Transverse colon (tissue), 4 donors: ENCODE data around the gene NEU1. TPM values are rescaled to one million over a fixed set of nuclear protein-coding genes. Genes with fewer than 3 reads are reported as not detected.

Experiments used
- DNase-seq: peaks from one replicate; pipeline ENCODE4 v3.0.0-alpha.2; 2019
- H3K27ac ChIP-seq, 4 donors: fragments of 200-600 bp; sonication (generic); 2 replicates each; pipeline ENCODE4 v1.5.1; 2016 to 2018; ENCODE audit warnings: inconsistent platforms in 4 of 4
- H3K27me3 ChIP-seq: fragments of 200-600 bp; sonication (generic); 2 replicates; pipeline ENCODE4 v1.5.1; 2017; ENCODE audit warnings: inconsistent platforms
- H3K36me3 ChIP-seq, 4 donors: fragments of 200-600 bp; sonication (generic); 2 replicates each; pipeline ENCODE4 v1.5.1; 2017 to 2019; ENCODE audit warnings: inconsistent platforms in 4 of 4
- H3K4me1 ChIP-seq, 4 donors: fragments of 200-600 bp; sonication (generic); 2 replicates each; pipeline ENCODE4 v1.5.1; 2017 to 2020; ENCODE audit warnings: inconsistent platforms in 4 of 4
- H3K4me3 ChIP-seq, 4 donors: fragments of 200-600 bp; sonication (generic); 1 replicate in 1 of 4; 2 replicates in 3 of 4; pipeline versions ENCODE4 v1.5.1 to v1.6.1; 2017 to 2019; ENCODE audit warnings: inconsistent platforms in 4 of 4
- H3K9me3 ChIP-seq, 2 donors: fragments of 200-600 bp; sonication (generic); 2 replicates each; pipeline ENCODE4 v1.5.1; 2017 to 2019; ENCODE audit warnings: inconsistent platforms in 2 of 2
- CTCF ChIP-seq, 5 experiments: fragments of 200-600 bp in 3 of 5; fragments of 450-650 bp in 2 of 5; sonication (generic) in 3 of 5; IDR thresholded peaks; 1 replicate in 2 of 5; 2 replicates in 3 of 5; pipeline ENCODE4 v1.5.1; 2016 to 2017; ENCODE audit warnings: antibody characterized with exemption in 5 of 5, inconsistent platforms in 3 of 5, mild to moderate bottlenecking in 2 of 5, moderate library complexity in 1 of 5
- EP300 ChIP-seq: sonication (generic); formaldehyde crosslinking; IDR thresholded peaks from one replicate; pipeline ENCODE4 v1.6.1; 2017; ENCODE audit warnings: antibody characterized with exemption, low read depth
- POLR2A ChIP-seq: fragments of 450-650 bp; IDR thresholded peaks from one replicate; pipeline ENCODE4 v1.6.1; 2016; ENCODE audit warnings: antibody characterized with exemption, mild to moderate bottlenecking, moderate library complexity
- POLR2AphosphoS5 ChIP-seq, 3 donors: sonication (generic); formaldehyde crosslinking; IDR thresholded peaks; one replicate each; pipeline ENCODE4 v1.6.1; 2016; ENCODE audit warnings: antibody characterized with exemption in 3 of 3
- WGBS, 2 donors: methylation state at CpG; one replicate each; pipeline ENCODE4 v1.1.5; 2018; ENCODE audit warnings: low coverage in 1 of 2; 5-methylcytosine and 5-hydroxymethylcytosine counted together
- in situ Hi-C, 4 donors: fragments of 200-750 bp; cut with MboI; loops; one replicate each; pipeline versions ENCODE4 v1.15.0 to v1.15.1; 2017; ENCODE audit warnings: low sequenced_read_pairs in 3 of 4, low pct_ligation_motif_present in 1 of 4, low pct_unique_long_range_greater_than_20kb in 1 of 4
- intact Hi-C: fragments of 100-400 bp; cut with DNase I; formaldehyde crosslinking; loops from one replicate; pipeline ENCODE4 v1.15.1; 2023; ENCODE audit warnings: low total_unique reads
- total RNA-seq, 4 donors: library from RNA; depleted of rRNA; stranded (reverse); fragments of >200 nt; gene quantifications; one replicate each; pipeline ENCODE4 v1.1.0, GENCODE V29; 2016

The NEU1 gene
- total RNA-seq, 4 donors from 2014 or later = 21.1 to 88.7 (median 65.4) TPM

GRCh38 chr6:31851485-31851832 is 11.2 kb downstream of the NEU1 start:
- 35 to 58% methylated on average over 2 of the region's 2 CpGs for WGBS, 2 donors
- in situ Hi-C loops = no loop called here
- no peak for TF ChIP-seq CTCF (IDR thresholded peaks at IDR 0.05)
- TF ChIP-seq POLR2AphosphoS5 (IDR thresholded peaks at IDR 0.05) = no peak
- TF ChIP-seq POLR2A = no peak
- TF ChIP-seq EP300 = no peak
- peaks cover 0 to 4% (median 0%) of the 10 kb centered on the region in 4 donors for H3K4me1 ChIP-seq
- no peaks in the 10 kb centered on the region for H3K36me3 ChIP-seq
- intact Hi-C loops = no loop called here
- H3K9me3 ChIP-seq = no peaks in the 10 kb centered on the region
- no peak overlapping the region for H3K4me3 ChIP-seq
- H3K27ac ChIP-seq = no peak overlapping the region
- H3K27me3 ChIP-seq = no peaks in the 10 kb centered on the region
- DNase-seq = no peak

GRCh38 chr6:31850765-31851484 is 11.7 kb downstream of the NEU1 start:
- WGBS, 2 donors = 93 to 100% methylated on average over 2 of the region's 2 CpGs
- Histone ChIP-seq H3K4me3 (no peak overlapping the region), H3K36me3 (no peaks in the 10 kb centered on the region), H3K27ac (no peak overlapping the region), H3K27me3 (no peaks in the 10 kb centered on the region), H3K9me3 (no peaks in the 10 kb centered on the region), H3K4me1 (peaks cover 0 to 4% (median 0%) of the 10 kb centered on the region in 4 donors)
- intact Hi-C loops = no loop called here
- in situ Hi-C loops = no loop called here
- no peak for TF ChIP-seq POLR2AphosphoS5 (IDR thresholded peaks at IDR 0.05)
- no peak for TF ChIP-seq CTCF (IDR thresholded peaks at IDR 0.05)
- TF ChIP-seq EP300 = no peak
- no peak for TF ChIP-seq POLR2A
- DNase-seq = no peak

- Histone ChIP-seq H3K27ac (no peak overlapping the region), H3K4me3 (no peak overlapping the region), H3K36me3 (no peaks in the 10 kb centered on the region), H3K27me3 (no peaks in the 10 kb centered on the region), H3K4me1 (peaks cover 0 to 4% (median 0%) of the 10 kb centered on the region in 4 donors), H3K9me3 (no peaks in the 10 kb centered on the region)
- no peak for TF ChIP-seq POLR2A
- TF ChIP-seq CTCF (IDR thresholded peaks at IDR 0.05) = no peak
- no peak for TF ChIP-seq POLR2AphosphoS5 (IDR thresholded peaks at IDR 0.05)
- no peak for TF ChIP-seq EP300
- DNase-seq = no peak
- 81% methylated on average over 2 of the region's 2 CpGs; no CpG with 5 or more reads in 1 of the 2 donors for WGBS, 2 donors
- in situ Hi-C loops (no loop called here), intact Hi-C loops (no loop called here)
These were observed 15.2 kb downstream of the NEU1 start for GRCh38 chr6:31847276-31847978.

GRCh38 chr6:31844507-31844906 is 18.1 kb downstream of the NEU1 start:
- TF ChIP-seq POLR2A (no peak), CTCF (IDR thresholded peaks at IDR 0.05) (no peak), POLR2AphosphoS5 (IDR thresholded peaks at IDR 0.05) (no peak), EP300 (no peak)
- in situ Hi-C loops = no loop called here
- no peak overlapping the region for H3K27ac ChIP-seq
- intact Hi-C loops = no loop called here
- no peak for DNase-seq
- no peaks in the 10 kb centered on the region for H3K4me1 ChIP-seq
- WGBS, 2 donors = 90% methylated on average over 3 of the region's 3 CpGs; no CpG with 5 or more reads in 1 of the 2 donors
- no peak overlapping the region for H3K4me3 ChIP-seq
- no peaks in the 10 kb centered on the region for H3K9me3 ChIP-seq
- H3K36me3 ChIP-seq = peaks cover 0 to 19% (median 8%) of the 10 kb centered on the region in 4 donors
- no peaks in the 10 kb centered on the region for H3K27me3 ChIP-seq
